HL-60/S4 treated with retinoic acid at 250 ng/mL for 4 days and 3 days (cell line): ENCODE data around the gene PSRC1.

Experiments
- in situ Hi-C: fragments of 300-500 bp; cut with MboI; formaldehyde crosslinking; loops from 2 replicates; pipeline ENCODE4 v1.7.0; 2022; ENCODE audit warnings: low sequenced_read_pairs

The PSRC1 gene

DNA sequence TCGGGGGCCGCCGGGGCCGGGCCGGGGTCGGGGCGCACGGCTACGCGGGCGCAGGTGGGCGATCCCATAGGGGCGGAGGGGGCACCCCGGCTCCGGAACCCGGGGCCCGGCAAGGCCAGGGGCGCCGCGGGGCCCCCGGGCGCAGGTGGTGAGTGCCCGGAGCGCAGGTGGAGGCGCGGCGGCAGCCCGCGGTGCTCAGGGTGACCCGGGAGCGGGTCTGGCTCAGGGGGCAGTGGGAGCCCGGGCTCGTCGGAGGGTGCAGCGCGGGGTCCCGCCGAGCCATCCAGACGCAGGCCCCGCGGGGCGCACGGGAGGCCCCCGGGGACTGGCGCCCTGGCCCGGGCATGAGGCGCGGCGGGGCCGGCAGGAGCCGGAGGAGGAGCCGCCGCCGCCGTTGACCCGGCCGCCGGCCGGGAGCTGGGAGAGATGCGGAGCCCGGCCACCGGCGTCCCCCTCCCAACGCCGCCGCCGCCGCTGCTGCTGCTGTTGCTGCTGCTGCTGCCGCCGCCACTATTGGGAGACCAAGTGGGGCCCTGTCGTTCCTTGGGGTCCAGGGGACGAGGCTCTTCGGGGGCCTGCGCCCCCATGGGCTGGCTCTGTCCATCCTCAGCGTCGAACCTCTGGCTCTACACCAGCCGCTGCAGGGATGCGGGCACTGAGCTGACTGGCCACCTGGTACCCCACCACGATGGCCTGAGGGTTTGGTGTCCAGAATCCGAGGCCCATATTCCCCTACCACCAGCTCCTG is 33.1 kb downstream of the PSRC1 start:
- in situ Hi-C loops = no loop called here

DNA sequence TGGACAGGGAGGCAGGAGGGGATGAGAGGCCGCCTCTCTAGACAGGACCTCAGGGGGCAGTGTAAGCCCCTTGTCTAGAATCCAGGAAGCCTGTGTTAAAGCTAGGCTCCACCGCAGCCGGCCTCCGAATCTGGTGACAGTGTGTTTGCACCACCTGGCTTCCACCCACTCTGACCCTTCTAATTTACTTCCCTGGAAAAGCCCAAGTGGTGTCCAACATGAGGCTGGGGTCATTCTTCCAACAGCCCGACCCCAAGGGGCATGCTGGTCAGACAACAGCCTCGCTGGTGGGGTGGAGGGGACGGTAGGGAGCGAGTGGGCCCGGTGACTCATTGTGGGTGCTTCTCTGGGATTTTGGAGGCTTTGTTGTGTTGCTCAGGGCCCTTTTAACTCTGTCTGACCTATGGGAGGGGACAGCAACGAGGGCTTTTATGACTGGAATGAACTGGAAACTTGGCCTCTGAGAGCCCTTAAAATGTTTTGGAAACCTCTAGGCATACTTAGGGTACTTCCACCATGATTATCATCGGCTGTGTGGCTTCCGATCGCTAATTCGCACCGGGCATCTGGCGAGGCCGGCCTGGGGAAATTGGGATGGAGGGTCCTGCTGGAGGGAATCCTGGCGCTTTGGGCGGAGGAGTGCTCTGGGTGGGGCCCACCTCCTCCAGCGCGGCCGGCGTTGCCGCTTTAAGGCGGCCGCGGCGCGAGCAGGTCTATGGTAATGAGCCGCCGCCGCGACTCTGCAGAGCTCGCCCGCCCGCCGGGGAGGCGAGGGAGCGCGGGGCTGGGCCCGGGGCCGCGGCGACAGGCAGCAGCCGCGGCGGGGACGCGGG is 33.9 kb downstream of the PSRC1 start, which contains the start of gene CELSR2:
Gene CELSR2, plus strand, starts transcription at position 743 of the 833 bp plus-strand sequence. CDS start 541 bp downstream, outside the sequence.
- in situ Hi-C loops = no loop called here

DNA sequence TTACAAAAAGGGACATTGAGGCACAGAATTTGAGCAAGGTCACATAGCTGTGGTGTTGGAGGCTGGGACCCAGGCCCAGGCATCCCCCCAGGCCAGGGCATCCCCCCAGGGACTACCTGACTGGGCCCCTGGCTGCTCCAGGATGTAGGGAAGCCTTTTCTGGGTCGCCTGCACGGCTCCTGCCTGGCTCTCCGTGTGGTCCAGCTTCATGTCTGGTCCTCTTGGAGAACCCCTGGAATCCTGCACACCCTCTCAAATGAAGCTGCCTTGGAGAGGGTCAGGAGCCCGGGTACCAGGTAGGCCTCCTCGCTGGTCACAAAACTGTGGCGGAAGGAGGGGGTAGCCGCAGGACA is 34.5 kb downstream of the PSRC1 start:
- in situ Hi-C loops = no loop called here

DNA sequence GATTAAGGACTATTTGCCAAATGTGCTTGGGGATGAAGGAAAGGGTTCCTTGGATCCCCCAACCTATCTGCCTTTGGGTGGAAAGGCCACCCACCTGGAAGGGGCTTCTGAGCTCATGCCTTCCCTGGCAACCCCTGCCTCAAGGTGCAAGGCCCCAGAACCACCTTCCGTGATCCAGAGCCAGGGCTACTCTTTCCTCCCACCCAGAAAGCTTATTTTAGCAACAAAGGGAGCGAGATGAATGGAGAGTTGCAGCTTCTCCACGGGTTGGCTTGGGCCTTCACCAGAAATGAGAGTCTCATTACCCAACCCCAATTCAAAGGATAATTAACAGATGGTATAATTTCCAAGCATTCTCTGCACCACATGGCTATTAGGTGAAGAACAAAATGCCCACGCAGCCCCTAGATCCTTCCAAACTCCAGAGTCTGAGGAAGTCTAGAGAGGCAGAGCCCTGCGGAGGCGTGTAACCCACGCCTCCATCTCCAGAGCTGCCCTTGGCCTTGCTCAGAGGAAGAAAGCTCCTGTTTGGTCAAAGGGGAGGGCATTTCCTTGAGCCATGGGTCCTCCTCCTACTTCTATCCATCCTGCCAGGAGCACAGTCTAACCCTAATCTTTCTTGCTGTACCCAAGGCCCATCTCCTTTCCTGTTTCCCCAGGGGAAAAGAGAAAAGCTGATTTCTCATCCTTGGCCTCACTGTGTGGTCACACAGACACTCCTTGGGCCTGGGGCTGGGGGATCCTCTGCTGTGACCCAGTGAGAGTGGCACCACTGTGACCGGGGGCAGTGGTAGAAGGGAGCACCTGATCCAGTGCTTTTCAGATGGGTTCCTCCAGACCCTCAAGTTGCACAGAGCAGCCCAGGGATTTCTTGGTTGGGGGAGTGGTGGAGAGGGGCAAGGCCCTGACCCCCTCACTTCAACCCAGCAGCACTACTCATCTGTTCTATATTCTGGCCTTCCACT is 35.3 kb downstream of the PSRC1 start:
- in situ Hi-C loops = no loop called here

DNA sequence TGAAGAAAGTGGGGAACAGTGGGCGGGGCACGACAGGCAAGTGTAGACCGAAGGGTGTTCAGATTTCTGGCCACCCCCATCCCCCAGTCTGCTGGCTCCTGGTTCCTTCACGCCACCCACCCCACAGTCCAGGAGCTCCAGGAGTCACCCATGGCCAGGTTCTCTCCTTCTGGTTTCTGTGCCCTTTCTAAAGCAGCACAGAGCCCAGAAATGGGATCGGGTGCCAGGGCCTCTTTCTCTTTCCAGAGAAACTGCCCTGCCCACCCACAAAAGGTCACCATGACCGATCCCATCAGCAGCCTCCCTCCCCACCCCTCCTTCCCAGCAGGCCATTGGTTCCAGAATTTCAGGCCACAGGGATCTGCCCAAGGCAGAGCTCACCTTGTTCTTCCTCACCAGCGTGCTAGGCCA is 36.8 kb downstream of the PSRC1 start:
- in situ Hi-C loops = no loop called here

DNA sequence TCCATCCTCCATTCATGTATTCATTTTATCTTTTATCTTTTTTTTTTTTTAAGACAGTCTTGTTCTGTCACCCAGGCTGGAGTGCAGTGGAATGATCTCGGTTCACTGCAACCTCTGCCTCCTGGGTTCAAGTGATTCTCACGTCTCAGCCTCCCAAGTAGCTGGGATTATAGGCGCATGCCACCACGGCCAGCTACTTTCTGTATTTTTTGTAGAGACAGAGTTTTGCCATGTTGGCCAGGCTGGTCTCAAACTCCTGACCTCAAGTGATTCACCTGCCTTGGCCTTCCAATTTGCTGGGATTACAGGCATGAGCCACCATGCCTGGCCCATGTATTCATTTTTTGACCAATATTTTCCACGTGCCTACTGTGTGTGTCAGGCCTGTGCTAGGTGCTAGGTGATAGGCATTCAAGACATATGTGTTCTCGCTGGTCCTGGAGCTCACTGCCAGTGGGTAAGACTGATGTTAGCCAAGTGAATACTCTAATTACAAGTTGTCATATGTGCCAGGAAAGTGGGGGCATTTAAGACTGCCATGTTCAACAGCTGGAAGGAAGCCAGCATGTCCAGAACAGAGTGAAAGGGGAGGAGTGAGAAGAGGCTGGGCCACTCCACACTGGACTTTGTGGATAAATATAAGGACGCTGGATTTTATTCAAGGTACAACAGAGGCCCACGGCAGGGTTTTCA is 38.9 kb downstream of the PSRC1 start:
- in situ Hi-C loops = no loop called here

DNA sequence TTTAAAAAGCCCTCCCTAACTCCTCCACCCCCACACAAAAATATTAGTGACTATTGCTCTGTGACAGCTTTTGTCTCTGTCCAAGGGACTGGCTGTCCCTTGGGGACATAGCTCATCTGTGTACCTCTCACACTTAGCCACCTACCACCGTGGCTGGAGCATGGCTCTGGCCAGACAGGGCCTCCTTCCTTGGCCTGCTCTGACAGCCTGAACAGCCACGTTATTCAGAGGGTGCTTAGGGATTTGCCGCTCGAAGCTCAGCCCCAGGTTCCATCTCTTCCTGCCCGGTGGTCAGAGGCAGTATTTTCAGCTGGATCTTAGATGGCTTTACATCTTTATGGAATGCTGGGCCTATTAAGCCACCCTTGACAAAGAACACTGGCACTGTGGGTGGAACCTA is 39.7 kb downstream of the PSRC1 start:
- in situ Hi-C loops = no loop called here

DNA sequence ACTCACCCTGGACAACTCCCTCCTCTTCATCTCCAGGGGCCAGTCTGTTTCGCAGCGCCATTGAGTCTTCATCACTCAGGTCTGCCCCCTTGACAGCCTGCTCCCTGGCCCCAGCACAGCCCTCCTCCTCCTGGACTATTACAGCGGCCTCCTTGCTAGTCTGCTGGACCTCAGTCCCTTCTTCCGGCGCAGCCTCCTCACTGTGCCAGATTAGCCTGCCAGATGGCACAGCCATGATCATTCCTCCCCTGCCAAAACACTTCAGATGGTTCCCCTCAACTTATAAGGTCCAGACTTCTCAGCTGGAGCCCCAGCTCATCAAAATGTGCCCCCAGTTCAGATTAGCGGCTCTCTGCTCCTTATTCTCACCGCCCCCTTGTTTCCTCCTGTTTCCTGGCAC is 40.6 kb downstream of the PSRC1 start:
- in situ Hi-C loops = no loop called here

DNA sequence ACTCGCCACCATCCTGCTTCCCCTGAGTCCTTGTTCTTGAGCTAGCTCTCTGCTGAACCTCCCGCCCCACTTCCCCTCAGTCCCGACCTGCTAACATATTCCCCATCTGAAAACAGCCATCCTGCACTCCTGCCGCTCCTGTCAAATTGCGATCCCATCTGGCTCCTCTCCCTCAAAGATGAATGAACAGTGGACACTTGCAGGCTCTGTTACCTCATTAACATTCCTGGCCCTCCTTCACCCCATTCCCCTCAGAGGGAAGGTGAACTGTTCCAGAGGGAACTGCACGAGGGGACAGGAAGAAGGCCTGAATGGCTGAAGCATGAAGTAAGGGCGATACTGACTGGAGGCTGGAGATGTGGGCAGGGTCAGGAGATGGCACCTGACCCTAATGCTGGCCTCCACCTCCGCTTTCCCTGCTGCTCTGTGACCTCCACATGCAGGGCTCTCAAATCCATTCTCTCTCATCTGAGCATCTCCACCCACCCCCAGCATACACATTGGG is 41.1 kb downstream of the PSRC1 start:
- in situ Hi-C loops = no loop called here

DNA sequence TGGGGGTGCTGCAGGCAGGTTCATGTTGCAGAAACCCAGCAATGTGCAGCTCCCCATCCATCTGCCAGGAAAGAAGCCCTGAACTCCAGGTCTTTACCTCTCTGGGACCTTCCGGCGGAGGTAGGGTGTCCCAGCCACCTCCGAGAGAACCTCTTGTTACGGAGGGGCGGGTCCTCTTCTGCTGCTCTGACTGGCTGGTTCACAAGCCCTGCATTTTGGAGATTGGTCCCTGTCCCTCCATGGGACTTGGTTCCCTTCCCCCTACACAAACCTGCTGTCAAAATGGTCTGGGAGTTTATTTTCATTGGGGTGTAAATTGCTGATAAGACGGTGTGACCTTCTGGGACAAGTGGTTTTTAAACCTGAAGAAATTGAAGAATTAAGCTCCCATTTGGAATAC is 41.6 kb downstream of the PSRC1 start:
- in situ Hi-C loops = no loop called here

DNA sequence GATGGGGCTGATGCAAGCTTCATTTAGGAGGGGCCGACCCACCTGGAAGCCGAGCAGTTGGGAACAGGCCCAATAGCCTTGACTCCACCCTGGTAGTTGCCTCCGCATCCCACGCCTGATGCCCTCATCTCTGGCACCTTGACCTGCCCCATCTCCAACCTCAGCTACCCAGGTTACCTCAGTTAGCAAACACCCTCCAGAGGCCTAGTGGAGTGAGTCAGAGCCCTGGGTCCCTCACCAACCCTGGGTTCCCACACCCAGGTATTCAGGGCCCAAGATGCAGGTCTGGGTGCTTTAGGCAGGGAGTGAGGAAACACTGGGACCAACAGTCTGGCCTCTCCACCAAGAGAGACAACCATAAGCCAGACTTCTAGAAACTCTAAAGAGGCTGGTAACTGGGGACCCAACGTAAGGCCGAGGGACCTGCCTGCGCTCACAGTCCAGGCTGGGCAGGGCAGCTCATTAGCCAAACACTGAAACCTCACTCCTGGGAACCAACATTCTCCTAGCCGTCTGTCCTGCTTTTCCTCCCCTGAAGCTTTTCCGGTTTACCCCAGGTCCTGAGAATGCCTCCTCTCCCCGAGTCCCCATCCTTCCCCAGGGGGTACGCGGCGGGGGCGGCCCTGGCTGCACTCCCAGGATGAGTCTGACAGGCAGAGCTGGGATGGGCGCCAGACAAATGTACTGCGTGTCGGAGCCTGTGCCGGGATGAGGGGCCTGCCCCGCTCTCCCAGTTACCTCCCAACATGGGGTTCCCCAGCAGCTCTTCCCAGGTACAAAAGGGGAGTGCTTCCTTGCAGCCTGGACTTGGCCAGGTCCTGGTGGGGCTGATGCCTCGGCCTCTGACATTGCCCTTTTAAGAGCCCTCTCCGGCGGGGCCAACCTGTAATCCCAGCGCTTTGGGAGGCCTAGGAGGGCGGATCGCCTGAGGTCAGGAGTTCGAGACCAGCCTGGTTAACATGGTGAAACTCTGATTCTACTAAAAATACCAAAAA is 42.5 kb downstream of the PSRC1 start:
- in situ Hi-C loops = no loop called here

DNA sequence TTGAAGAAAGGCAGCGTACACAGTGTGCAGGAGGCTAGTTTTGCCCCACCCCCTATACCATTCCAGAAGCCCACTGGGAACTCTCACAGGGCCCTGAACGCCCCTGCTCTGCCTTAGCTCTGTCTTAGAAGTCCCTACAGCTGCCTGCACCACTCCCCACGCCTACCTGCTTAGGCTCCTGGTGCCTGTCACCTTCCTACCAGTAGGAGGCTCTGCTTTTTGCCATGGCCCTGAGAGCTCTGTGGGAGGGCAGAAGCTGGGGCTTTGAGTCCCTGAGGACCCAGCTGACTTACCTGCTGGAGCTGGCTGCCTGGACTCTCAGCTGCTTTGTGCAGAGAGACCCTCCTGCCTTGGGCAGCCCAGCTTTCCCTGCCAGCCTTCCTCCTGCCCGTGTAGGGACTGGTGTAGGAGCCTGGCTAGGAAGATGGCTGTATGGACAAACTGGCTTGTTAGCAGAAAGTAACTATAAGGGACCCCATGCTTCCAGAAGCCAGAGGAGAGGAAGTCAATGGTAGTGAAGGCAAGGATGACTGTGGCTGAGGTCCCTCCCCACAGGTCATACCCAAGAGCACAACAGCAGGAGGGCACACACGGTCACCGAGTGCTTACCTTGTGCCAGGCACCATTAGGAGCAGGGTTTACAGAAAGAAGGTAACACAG is 43.4 kb downstream of the PSRC1 start:
- in situ Hi-C loops = no loop called here

DNA sequence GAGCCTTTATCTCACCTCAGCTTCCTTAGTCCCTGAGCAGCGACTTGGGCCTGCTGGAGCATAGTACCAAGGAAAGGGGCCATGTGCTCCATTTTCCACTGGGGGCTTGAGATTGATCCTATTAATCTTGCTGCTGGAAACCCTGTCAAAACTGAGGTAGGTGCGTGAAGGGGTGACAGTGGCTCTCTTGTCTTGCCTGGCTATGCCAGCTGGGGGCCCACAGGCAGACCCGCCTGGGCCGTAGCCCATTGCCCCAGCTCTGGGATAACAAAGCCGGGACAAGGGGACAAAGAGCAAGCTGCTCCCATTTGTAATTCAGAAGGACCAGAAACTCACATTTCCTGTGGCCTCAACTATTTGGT is 43.9 kb downstream of the PSRC1 start:
- in situ Hi-C loops = no loop called here

DNA sequence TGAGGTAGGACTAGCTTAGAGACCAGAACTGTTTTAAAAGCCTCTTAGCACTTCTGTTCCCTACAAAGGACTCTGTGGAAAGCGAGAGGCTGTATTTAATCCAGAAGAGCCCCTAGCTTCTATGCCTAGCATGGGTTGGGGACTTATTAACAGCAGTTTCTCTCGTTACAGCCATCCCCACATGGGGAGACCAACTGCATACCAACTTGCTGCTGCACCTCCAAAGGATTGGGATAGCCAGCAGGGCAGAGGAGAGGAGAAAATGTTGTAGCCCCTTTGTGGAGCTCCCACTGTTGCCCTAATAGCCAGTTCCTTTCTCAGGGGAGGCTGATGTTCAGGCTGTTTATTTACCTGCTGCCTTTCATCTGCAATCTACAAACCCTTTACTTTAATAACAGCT is 44.6 kb downstream of the PSRC1 start:
- in situ Hi-C loops = no loop called here

DNA sequence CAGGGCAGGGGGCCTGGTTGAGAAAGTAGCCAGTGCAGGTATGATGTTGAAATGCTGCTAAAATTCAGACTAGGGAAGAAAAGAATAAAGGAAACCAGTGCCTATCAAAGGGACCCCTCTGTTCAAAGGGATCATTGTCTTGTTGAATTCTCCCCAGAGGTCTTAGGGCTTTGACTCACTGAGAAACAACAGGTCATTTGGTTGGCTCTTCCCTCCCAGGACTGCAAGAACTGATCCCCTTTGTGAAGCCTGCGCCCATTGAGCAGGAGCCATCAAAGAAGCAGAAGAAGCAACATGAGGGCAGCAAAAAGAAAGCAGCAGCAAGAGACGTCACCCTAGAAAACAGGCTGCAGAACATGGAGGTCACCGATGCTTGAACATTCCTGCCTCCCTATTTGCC is 45.4 kb downstream of the PSRC1 start:
- in situ Hi-C loops = no loop called here

DNA sequence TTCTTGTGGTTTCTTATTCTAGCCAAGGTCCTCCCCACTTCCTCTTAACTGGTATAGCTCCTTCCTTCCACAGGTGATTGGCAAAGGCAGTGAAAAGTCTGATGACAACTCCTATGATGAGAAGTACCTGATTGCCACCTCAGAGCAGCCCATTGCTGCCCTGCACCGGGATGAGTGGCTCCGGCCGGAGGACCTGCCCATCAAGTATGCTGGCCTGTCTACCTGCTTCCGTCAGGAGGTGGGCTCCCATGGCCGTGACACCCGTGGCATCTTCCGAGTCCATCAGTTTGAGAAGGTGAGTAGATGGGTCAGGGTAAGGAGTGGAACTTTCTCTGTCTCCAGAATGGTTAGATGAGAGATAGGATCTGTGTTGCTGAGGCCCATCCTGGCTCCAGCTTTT is 47.8 kb downstream of the PSRC1 start:
- in situ Hi-C loops = no loop called here

DNA sequence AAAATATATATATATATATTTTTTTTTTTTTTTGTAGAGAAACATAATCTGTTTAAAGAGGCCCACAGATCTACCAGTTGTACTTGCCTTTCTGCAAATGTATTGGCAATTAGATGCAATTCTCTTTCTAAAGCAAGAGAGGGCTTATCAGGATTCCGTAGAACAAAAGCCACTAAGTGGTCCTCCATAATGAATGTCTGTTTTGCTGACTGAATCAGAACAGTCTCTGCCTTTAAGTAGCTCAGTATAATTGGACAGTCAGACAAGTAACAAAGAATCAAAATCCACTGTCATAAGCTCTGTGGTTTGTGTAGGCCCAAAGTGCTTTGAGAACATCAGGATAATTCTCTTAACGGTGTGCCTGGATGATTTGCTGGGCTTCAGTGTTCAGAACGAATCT is 51.9 kb downstream of the PSRC1 start:
- in situ Hi-C loops = no loop called here
